Head of caudate nucleus (tissue), 42 donors: ENCODE data around the gene ZNF454.

ENCODE experiments used
- DNase-seq, 42 donors: peaks; one replicate each; pipeline versions ENCODE4 v3.0.0 to v3.0.0-alpha.2; 2020 to 2021; ENCODE audit warnings: mixed read lengths in 7 of 42
- intact Hi-C: fragments of 100-400 bp; cut with DNase I; formaldehyde crosslinking; loops from one replicate; pipeline ENCODE4 v1.15.0; 2022

Gene ZNF454

GRCh38 chr5:178940569-178941360 is at the start of gene ZNF454:
TSS of gene ZNF454 (plus strand) at chr5:178941198. CDS start at chr5:178942792, 1,594 bp downstream.
- peak; percentile 93 to 99 (median 96) for DNase-seq
- intact Hi-C loops = loop anchor here (2.0 to 10.0 kb wide), 3 partner anchors 44 to 124 kb away; partner anchors contain the start of genes ZNF354C and ZNF879

DNA sequence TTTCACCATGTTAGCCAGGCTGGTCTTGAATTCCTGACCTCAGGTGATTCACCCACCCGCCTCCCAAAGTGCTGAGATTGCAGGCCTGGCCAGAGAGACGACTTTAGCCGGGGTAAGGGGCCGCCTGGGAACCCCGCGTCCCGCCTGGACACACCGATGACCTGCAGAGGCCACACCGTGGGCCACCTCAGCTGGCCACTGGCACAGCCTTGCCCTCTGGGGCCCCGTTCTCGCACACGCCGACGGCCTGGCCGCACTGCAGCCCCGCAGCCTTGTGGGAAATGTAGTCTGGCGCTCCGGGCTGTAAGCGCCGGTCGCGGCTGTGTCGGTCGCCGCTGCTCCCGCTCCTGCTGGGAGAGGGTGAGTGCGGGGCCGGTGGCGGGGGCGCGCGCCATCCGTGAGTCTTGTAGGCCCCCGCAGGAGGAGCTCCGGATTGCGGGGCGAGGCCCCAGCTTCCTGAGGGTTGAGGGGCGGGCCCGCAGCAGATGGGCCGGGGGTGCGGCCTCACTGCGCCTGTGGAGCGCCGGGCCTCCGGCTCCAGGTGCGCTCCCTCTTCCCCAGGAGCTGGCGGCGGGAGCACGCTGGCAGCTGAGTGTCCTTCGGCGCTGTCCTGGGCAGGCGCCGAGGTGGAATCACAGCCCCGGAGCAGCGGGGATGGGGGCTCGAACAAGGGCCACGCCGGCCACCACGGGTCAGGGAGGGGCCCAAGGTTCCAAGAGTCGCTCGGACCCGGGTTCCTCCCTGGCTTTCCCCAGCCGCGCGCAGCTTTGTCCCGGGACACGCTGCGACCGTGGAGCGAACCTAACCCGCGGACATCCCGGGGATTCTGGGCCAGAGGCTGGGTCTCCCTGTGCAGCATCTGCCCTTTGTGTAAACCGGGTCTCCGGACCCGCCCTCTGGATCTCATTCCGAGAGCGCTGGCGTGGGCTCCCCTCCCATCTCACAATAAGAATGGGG is 45.1 kb upstream of the ZNF454 start, which contains the start of gene ZFP2:
Gene ZFP2 (plus strand): TSS at position 299 of the 957 bp plus-strand sequence. CDS start 35,401 bp downstream, outside the sequence.
- intact Hi-C loops = loop anchor here (2.0 kb wide), 1 partner anchor 45 kb away; the partner anchor contains the start of gene ZNF454
- DNase-seq = peak; percentile 42 to 91 (median 78)

DNA sequence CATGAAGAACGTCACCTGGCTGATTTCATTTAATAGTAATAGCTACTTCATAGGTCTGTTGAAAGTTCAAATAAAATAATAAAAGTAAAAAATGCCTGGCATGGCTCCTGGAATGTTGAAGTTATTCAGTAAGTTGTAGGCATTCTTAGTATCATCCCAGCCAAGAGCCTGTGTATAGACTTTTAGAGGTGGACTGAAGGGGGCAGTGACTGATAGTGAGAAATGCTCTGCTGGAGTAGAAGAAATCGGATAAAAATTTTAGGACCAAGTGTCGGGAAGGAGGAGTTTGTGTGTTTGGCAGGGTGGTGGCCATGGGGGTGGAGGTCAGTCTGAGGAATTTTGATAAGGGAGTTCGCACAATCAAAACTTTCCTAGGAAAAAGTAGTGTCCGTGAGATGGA is 41.7 kb upstream of the ZNF454 start:
- intact Hi-C loops = no loop called here
- DNase-seq = no peak

GRCh38 chr5:178902849-178903248 is 38.1 kb upstream of the ZNF454 start:
- intact Hi-C loops = no loop called here
- DNase-seq = no peak

DNA sequence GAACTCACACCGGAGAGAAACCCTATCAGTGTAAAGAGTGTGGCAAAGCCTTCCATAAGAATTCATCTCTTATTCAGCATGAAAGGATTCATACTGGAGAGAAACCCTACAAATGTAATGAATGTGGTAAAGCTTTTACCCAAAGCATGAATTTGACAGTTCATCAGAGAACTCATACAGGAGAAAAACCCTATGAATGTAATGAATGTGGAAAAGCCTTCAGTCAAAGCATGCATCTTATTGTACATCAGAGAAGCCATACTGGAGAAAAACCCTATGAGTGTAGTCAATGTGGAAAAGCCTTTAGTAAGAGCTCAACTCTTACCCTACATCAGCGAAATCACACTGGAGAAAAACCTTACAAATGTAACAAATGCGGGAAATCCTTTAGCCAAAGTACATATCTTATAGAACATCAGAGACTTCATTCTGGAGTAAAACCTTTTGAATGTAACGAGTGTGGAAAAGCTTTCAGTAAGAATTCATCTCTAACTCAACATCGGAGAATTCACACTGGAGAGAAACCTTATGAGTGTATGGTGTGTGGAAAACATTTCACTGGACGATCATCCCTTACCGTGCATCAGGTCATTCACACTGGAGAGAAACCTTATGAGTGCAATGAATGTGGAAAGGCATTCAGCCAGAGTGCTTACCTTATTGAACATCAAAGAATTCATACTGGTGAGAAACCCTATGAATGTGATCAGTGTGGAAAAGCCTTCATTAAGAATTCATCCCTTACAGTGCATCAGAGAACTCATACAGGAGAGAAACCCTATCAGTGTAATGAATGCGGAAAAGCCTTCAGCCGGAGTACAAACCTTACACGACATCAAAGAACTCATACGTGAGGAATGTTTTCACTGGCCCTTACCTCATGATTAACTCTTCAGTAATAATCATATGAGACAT is 8.9 kb upstream of the ZNF454 start:
- DNase-seq = no peak
- intact Hi-C loops = no loop called here

DNA sequence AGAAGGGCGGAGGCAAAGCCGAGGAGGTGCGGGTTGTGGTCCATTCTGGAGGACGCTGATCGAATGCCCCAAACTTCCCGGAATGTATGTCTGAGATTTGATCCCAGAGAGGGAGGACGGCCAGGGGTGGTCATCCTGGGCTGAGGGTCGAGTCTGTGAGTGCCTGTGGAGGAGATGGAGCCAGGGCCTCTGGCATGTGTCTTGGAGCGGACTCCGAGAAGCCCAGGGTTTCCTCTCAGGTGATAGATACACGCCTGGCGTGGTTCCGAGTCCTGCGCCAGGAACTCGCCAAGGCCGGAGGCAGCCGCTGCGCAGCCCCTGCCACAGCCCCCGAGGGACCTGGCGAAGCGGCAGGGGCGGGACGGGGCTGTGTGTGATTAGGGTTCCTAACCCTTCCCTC is 363 bp downstream of the ZNF454 start:
- DNase-seq = peak in 29 of 42 donors; percentile 2 to 51 (median 18)
- intact Hi-C loops = loop anchor here (2.0 to 10.0 kb wide), 3 partner anchors 45 to 123 kb away; partner anchors contain the start of genes ZNF354C and ZNF879

GRCh38 chr5:178965465-178966055 is 24.6 kb downstream of the ZNF454 start:
- intact Hi-C loops = no loop called here
- DNase-seq = no peak

- intact Hi-C loops = no loop called here
- no peak for DNase-seq
Observed at GRCh38 chr5:178981381-178981780, 40.4 kb downstream of the ZNF454 start.

DNA sequence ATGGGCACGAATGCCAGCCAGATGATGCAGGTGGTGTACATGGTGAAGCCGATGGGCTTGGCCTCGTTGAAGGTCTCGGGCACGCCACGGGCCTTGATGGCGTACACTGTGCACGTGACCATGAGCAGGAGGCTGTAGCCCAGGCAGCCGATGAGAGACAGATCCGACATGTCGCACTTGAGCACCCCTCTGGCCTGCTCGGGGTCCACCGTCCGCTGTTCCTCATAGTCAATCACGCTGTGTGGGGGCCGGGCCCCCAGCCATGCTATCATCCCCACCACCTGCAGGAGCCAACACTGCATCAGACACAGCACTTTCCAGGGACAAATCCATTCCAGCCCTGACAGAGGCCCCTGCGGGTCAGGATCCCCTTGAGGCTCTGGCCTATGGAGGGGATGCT is 41.9 kb downstream of the ZNF454 start:
- intact Hi-C loops = no loop called here
- DNase-seq = no peak

DNA sequence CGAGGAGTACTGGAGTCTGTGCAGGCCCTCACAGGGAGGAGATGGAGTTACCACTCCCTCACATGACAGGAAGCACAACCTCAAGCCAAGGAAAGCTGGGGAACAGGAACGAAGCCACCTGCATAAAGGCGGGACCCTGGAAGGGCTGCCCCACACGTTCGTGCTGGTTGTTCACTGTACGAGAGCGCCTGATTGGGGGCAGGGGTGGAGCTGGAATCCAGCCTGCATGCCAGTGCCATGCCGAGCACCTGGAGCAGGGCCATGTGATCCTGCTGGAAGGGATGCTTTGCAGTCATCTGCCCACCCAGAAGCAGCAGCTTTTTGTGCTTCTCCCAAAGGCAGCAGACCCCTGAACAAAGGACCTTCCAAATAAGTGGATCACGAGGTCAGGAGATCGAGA is 42.7 kb downstream of the ZNF454 start:
- no peak for DNase-seq
- intact Hi-C loops = no loop called here

DNA sequence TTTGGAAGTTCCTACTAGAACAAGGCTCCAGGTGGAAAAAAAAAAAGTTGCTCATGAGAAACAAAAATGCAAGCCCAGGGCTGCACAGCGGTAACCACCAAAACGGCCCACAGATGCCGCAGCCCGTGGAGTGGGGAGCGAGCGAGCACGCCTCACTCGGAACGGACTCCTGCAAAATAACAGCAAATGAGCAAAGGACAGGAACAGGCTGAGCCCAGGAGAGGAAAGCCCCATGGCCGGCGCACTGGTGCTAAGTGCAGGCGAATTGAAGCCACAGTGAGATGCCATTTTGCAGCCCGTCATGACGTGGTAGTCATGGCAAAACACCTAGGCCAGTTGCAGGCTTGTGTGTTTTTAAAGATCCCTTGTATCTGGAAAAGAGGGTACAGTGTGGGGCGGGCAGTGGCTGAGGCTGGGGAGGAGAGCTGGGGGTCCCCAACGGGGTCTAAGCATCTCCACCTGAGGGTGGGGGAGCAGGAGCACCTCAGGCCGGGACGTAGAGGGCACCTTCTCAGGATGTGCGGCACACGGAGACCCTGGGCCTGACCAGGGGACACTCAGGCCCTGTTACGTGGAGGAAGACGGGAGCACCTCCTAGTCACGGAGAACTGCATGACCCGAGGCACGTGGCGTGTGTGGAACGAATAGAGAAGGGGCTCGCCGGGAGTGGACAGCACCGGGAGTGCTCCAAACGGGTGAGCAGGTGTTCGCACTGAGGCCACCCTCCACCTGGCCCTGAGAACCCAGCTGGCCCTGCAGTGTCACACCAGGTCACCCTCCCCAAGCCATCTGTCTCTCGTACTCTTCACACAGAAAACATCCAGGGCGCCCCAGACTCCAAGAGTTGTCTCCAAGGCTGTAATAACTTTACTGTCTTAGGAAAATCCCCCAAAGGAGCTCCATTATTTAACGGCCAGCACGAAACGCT is 43.4 kb downstream of the ZNF454 start:
- peak in 1 of 42 donors; percentile 22 for DNase-seq

GRCh38 chr5:178986326-178986960 is 45.4 kb downstream of the ZNF454 start:
- peak in 1 of 42 donors; percentile 8 for DNase-seq
- intact Hi-C loops = no loop called here

More for the DNA sequence above, 43.4 kb downstream of the ZNF454 start:
- intact Hi-C loops = no loop called here

- intact Hi-C loops = no loop called here
- DNase-seq = peak in 1 of 42 donors; percentile 25
Observed at GRCh38 chr5:178988436-178989220, 47.6 kb downstream of the ZNF454 start.

GRCh38 chr5:178989311-178989710 is 48.3 kb downstream of the ZNF454 start:
- intact Hi-C loops = no loop called here

GRCh38 chr5:178990491-178990890 is 49.5 kb downstream of the ZNF454 start:
- intact Hi-C loops = no loop called here
- DNase-seq = peak in 1 of 42 donors; percentile 7

More at GRCh38 chr5:178989311-178989710, 48.3 kb downstream of the ZNF454 start:
- DNase-seq = no peak
